H9 (cell line): Measurements from ENCODE around the gene CD19. TPM values are rescaled to one million over a fixed set of nuclear protein-coding genes. Genes with fewer than 3 reads are reported as not detected.

ENCODE experiments used
- DNase-seq: peaks from one replicate; pipeline ENCODE4 v3.0.0-alpha.2; 2017
- H2AFZ ChIP-seq: one replicate; pipeline ENCODE4 v1.6.1; 2013; ENCODE audit warnings: mild to moderate bottlenecking, low read length, control low read depth, moderate library complexity
- H2AK5ac ChIP-seq: 2 replicates; pipeline ENCODE4 v1.6.1; 2013; ENCODE audit warnings: low read length, control low read depth, mixed read lengths; ENCODE audit not compliant: insufficient read length
- H2BK120ac ChIP-seq: one replicate; pipeline ENCODE4 v1.6.1; 2013; ENCODE audit warnings: low read depth, mild to moderate bottlenecking, low read length, control low read depth, inconsistent platforms; ENCODE audit not compliant: poor library complexity, severe bottlenecking
- H2BK12ac ChIP-seq: 2 replicates; pipeline ENCODE4 v1.6.1; 2013; ENCODE audit warnings: low read length, control low read depth, mixed read lengths, low read depth; ENCODE audit not compliant: insufficient read length
- H2BK15ac ChIP-seq: 2 replicates; pipeline ENCODE4 v1.6.1; 2013; ENCODE audit warnings: low read depth, low read length, control low read depth
- H2BK20ac ChIP-seq: one replicate; pipeline ENCODE4 v1.6.1; 2013; ENCODE audit warnings: low read depth, mild to moderate bottlenecking, low read length, control low read depth, inconsistent platforms; ENCODE audit not compliant: poor library complexity, severe bottlenecking
- H2BK5ac ChIP-seq: 2 replicates; pipeline ENCODE4 v1.6.1; 2013; ENCODE audit warnings: low read length, control low read depth, mixed read lengths; ENCODE audit not compliant: insufficient read length
- H3K14ac ChIP-seq: 2 replicates; pipeline ENCODE4 v1.6.1; 2013; ENCODE audit warnings: low read length, control low read depth; ENCODE audit not compliant: insufficient read depth
- H3K18ac ChIP-seq: 2 replicates; pipeline ENCODE4 v1.6.1; 2013; ENCODE audit warnings: low read depth, mild to moderate bottlenecking, mixed read lengths, low read length, control low read depth; ENCODE audit not compliant: insufficient read length
- H3K23ac ChIP-seq: 2 replicates; pipeline ENCODE4 v1.6.1; 2013; ENCODE audit warnings: low read length, control low read depth, mixed read lengths, low read depth; ENCODE audit not compliant: insufficient read length
- H3K23me2 ChIP-seq: 2 replicates; pipeline ENCODE4 v1.6.1; 2013; ENCODE audit warnings: low read depth, mild to moderate bottlenecking, mixed read lengths, low read length, control low read depth; ENCODE audit not compliant: insufficient read length, poor library complexity, severe bottlenecking
- H3K27ac ChIP-seq: 2 replicates; pipeline ENCODE4 v1.5.1; 2013; ENCODE audit warnings: low read length, control low read depth, mixed read lengths, low read depth; ENCODE audit not compliant: insufficient read length
- H3K27me3 ChIP-seq: 2 replicates; pipeline ENCODE4 v1.6.1; 2013; ENCODE audit warnings: low read length, control low read depth, inconsistent platforms; ENCODE audit not compliant: insufficient read depth
- H3K4ac ChIP-seq: 2 replicates; pipeline ENCODE4 v1.6.1; 2013; ENCODE audit warnings: low read depth, mild to moderate bottlenecking, control low read depth, inconsistent platforms, low read length, moderate library complexity
- H3K4me1 ChIP-seq: 2 replicates; pipeline ENCODE4 v1.6.1; 2013; ENCODE audit warnings: low read length, control low read depth, inconsistent platforms; ENCODE audit not compliant: insufficient read depth
- H3K4me2 ChIP-seq: 2 replicates; pipeline ENCODE4 v1.6.1; 2013; ENCODE audit warnings: low read length, control low read depth, mixed read lengths; ENCODE audit not compliant: insufficient read length, insufficient read depth
- H3K56ac ChIP-seq: 2 replicates; pipeline ENCODE4 v1.6.1; 2013; ENCODE audit warnings: low read depth, mild to moderate bottlenecking, mixed read lengths, low read length, control low read depth; ENCODE audit not compliant: insufficient read length
- H3K79me1 ChIP-seq: 2 replicates; pipeline ENCODE4 v1.6.1; 2013; ENCODE audit warnings: low read depth, mild to moderate bottlenecking, moderate library complexity, low read length, control low read depth, inconsistent platforms; ENCODE audit not compliant: insufficient read depth, poor library complexity, severe bottlenecking
- H3K79me2 ChIP-seq: 2 replicates; pipeline ENCODE4 v1.6.1; 2013; ENCODE audit warnings: low read length, control low read depth, inconsistent platforms; ENCODE audit not compliant: insufficient read depth
- H3K9ac ChIP-seq: 2 replicates; pipeline ENCODE4 v1.6.1; 2013; ENCODE audit warnings: low read length, control low read depth, mixed read lengths; ENCODE audit not compliant: insufficient read length; ENCODE audit errors: extremely low read depth
- H3K9me3 ChIP-seq: one replicate; pipeline ENCODE4 v1.6.1; 2013; ENCODE audit warnings: low read depth, low read length, inconsistent platforms; ENCODE audit not compliant: control insufficient read depth
- H3T11ph ChIP-seq: one replicate; pipeline ENCODE4 v1.6.1; 2013; ENCODE audit warnings: mild to moderate bottlenecking, low read length, control low read depth, inconsistent platforms
- H4K20me1 ChIP-seq: one replicate; pipeline ENCODE4 v1.6.1; 2013; ENCODE audit not compliant: control insufficient read depth, insufficient read length, insufficient read depth
- H4K5ac ChIP-seq: 2 replicates; pipeline ENCODE4 v1.6.1; 2013; ENCODE audit warnings: low read depth, mild to moderate bottlenecking, mixed read lengths, low read length, control low read depth; ENCODE audit not compliant: insufficient read length
- H4K8ac ChIP-seq: replicated peaks from 2 replicates; pipeline ENCODE4 v1.6.1; 2013; ENCODE audit warnings: low read length, control low read depth, mixed read lengths, low read depth; ENCODE audit not compliant: insufficient read length
- H4K91ac ChIP-seq: 2 replicates; pipeline ENCODE4 v1.6.1; 2013; ENCODE audit warnings: low read depth, mild to moderate bottlenecking, moderate library complexity, mixed read lengths, low read length, control low read depth; ENCODE audit not compliant: insufficient read length
- H3K27ac Mint-ChIP-seq, 3 experiments: 2 replicates in 2 of 3; 3 replicates in 1 of 3; pipeline ENCODE4 v1.8.0; 2020 to 2021; ENCODE audit warnings: mixed read lengths in 3 of 3, mild to moderate bottlenecking in 1 of 3, moderate library complexity in 1 of 3
- H3K27me3 Mint-ChIP-seq: 2 replicates; pipeline ENCODE4 v1.8.0; 2021; ENCODE audit warnings: low read depth, mild to moderate bottlenecking, moderate library complexity, mixed read lengths
- H3K36me3 Mint-ChIP-seq, 3 experiments: 2 replicates in 2 of 3; 3 replicates in 1 of 3; pipeline ENCODE4 v1.8.0; 2020 to 2021; ENCODE audit warnings: low read depth in 3 of 3, mixed read lengths in 3 of 3; ENCODE audit not compliant: insufficient read depth in 1 of 3
- H3K4me1 Mint-ChIP-seq, 2 experiments: 2 replicates each; pipeline ENCODE4 v1.8.0; 2020; ENCODE audit warnings: mixed read lengths in 2 of 2
- H3K4me3 Mint-ChIP-seq, 2 experiments: 2 replicates in 1 of 2; 3 replicates in 1 of 2; pipeline ENCODE4 v1.8.0; 2020 to 2021; ENCODE audit warnings: mild to moderate bottlenecking in 2 of 2, mixed read lengths in 2 of 2, moderate library complexity in 1 of 2
- H3K9me3 Mint-ChIP-seq, 2 experiments: 2 replicates in 1 of 2; 3 replicates in 1 of 2; pipeline ENCODE4 v1.8.0; 2020; ENCODE audit warnings: mild to moderate bottlenecking in 2 of 2, mixed read lengths in 2 of 2, moderate library complexity in 1 of 2
- CTCF ChIP-seq: fragments of 200-600 bp; sonication (generic); conservative IDR thresholded peaks from 3 replicates; pipeline ENCODE4 v1.8.0; 2021; ENCODE audit warnings: antibody characterized with exemption, mild to moderate bottlenecking
- WGBS: extraction: QIAGEN DNeasy Blood & Tissue Kit; methylation state at CpG from one replicate; pipeline ENCODE4 v1.1.7; 2013; ENCODE audit warnings: missing lambda C conversion rate, low lambda C conversion rate, mixed read lengths; ENCODE audit not compliant: insufficient read length; ENCODE audit errors: extremely low coverage; 5-methylcytosine and 5-hydroxymethylcytosine counted together
- total RNA-seq: library from RNA; stranded (reverse); gene quantifications from 2 replicates; pipeline ENCODE4 v1.2.1, GENCODE V29; 2021

CD19 gene
- total RNA-seq, 1 experiment from 2014 or later: 0.50 TPM

- H3K4me1 ChIP-seq: no peaks in the 10 kb centered on the region
- H3K27me3 ChIP-seq: no peaks in the 10 kb centered on the region
- no peak overlapping the region for H2BK120ac ChIP-seq
- no peaks in the 10 kb centered on the region for H3K79me1 ChIP-seq
- H3K36me3 Mint-ChIP-seq: peaks cover 0 to 8% (median 0%) of the 10 kb centered on the region in 3 experiments; a peak in 1 of 7 replicates
- no peak overlapping the region for H3K4ac ChIP-seq
- no peak for DNase-seq
- H2BK15ac ChIP-seq: no peak overlapping the region
- H3K27me3 Mint-ChIP-seq: no peaks in the 10 kb centered on the region
- no peaks in the 10 kb centered on the region for H3K9me3 ChIP-seq
- no peak overlapping the region for H2BK12ac ChIP-seq
- no peak overlapping the region for H3K18ac ChIP-seq
- no peak overlapping the region for H2BK5ac ChIP-seq
- H3K9me3 Mint-ChIP-seq: no peaks in the 10 kb centered on the region
- H4K91ac ChIP-seq: no peak overlapping the region
- H3K14ac ChIP-seq: no peak overlapping the region
- H3K27ac Mint-ChIP-seq: peak overlapping the region; percentile 28 to 73 (median 62); a peak in 1 of 7 replicates
- H3K9ac ChIP-seq: no peak overlapping the region
- no peaks in the 10 kb centered on the region for H3K23me2 ChIP-seq
- H4K5ac ChIP-seq: no peak overlapping the region
- no peak overlapping the region for H2BK20ac ChIP-seq
- no peak overlapping the region for H3K23ac ChIP-seq
- H3K56ac ChIP-seq: no peak overlapping the region
- H3K4me3 Mint-ChIP-seq: no peak overlapping the region
- no peaks in the 10 kb centered on the region; a peak in 1 of 4 replicates for H3K4me1 Mint-ChIP-seq
- no peak overlapping the region for H4K8ac ChIP-seq
- no peak overlapping the region for H3K27ac ChIP-seq
- H3K79me2 ChIP-seq: no peaks in the 10 kb centered on the region
- no peak overlapping the region for H3T11ph ChIP-seq
- no peak overlapping the region for H3K4me2 ChIP-seq
- TF ChIP-seq CTCF: no peak
- H2AFZ ChIP-seq: no peak overlapping the region
- H2AK5ac ChIP-seq: no peak overlapping the region
- H4K20me1 ChIP-seq: no peaks in the 10 kb centered on the region
- WGBS: no CpG with 5 or more reads among the region's 14 CpGs
These were observed 27.4 kb upstream of the CD19 start for GRCh38 chr16:28904363-28904762.
